ENCODE results near the gene SMIM20.

GRCh38 chr4:25976780-25977179, 62.8 kb downstream of the SMIM20 start:
- TF ChIP-seq CTCF (IDR thresholded peaks at IDR 0.05; ENCODE audit: low read depth, low read length), result no peak; the same call in 1 of the 2 replicates
- no peak for TF ChIP-seq EZH2phosphoT487 (IDR thresholded peaks at IDR 0.05; ENCODE audit: low read depth)
